Gastroesophageal sphincter (tissue), 4 donors: ENCODE measurements around the gene SFI1. TPM values are rescaled to one million over a fixed set of nuclear protein-coding genes. Genes with fewer than 3 reads are reported as not detected.
"Not testable (repeated sequence)": the region's sequence is repeated elsewhere in the genome, so short reads cannot be mapped to it uniquely, and the experiment has no call there.

Experiments used
- ATAC-seq: fragments of 150-250 bp; one replicate; pipeline ENCODE4 v1.9.1; 2016; ENCODE audit warnings: mild to moderate bottlenecking, moderate library complexity
- H3K27ac ChIP-seq, 4 donors: fragments of 200-600 bp; sonication (generic) in 3 of 4; 1 replicate in 3 of 4; 2 replicates in 1 of 4; pipeline ENCODE4 v1.5.1; 2016 to 2019
- H3K27me3 ChIP-seq: fragments of 200-600 bp; sonication (generic); one replicate; pipeline ENCODE4 v1.5.1; 2019
- H3K36me3 ChIP-seq, 2 donors: fragments of 200-600 bp; sonication (generic); one replicate each; pipeline ENCODE4 v1.5.1; 2019; ENCODE audit warnings: control low read depth in 1 of 2
- H3K4me1 ChIP-seq, 3 donors: fragments of 200-600 bp; sonication (generic); 1 replicate in 2 of 3; 2 replicates in 1 of 3; pipeline ENCODE4 v1.5.1; 2016 to 2019; ENCODE audit warnings: control low read depth in 2 of 3
- H3K4me3 ChIP-seq, 2 donors: fragments of 200-600 bp; sonication (generic); one replicate each; pipeline ENCODE4 v1.5.1; 2019; ENCODE audit warnings: mild to moderate bottlenecking in 1 of 2, moderate library complexity in 1 of 2
- H3K9me3 ChIP-seq, 3 donors: fragments of 200-600 bp; sonication (generic); one replicate each; pipeline ENCODE4 v1.5.1; 2017 to 2019; ENCODE audit warnings: control low read depth in 2 of 3
- EP300 ChIP-seq: sonication (generic); formaldehyde crosslinking; IDR thresholded peaks from one replicate; pipeline ENCODE4 v1.6.1; 2017; ENCODE audit warnings: antibody characterized with exemption, mild to moderate bottlenecking
- POLR2A ChIP-seq, 2 donors: fragments of 450-650 bp; IDR thresholded peaks; one replicate each; pipeline ENCODE4 v1.6.1; 2017; ENCODE audit warnings: antibody characterized with exemption in 2 of 2, mild to moderate bottlenecking in 2 of 2, moderate library complexity in 1 of 2
- POLR2AphosphoS5 ChIP-seq: sonication (generic); formaldehyde crosslinking; IDR thresholded peaks from one replicate; pipeline ENCODE4 v1.6.1; 2017; ENCODE audit warnings: antibody characterized with exemption
- WGBS, 2 donors: methylation state at CpG; one replicate each; pipeline ENCODE4 v1.1.5; 2018; ENCODE audit warnings: low coverage in 1 of 2; 5-methylcytosine and 5-hydroxymethylcytosine counted together
- total RNA-seq, 4 donors: library from RNA; depleted of rRNA; stranded (reverse); fragments of >200 nt; gene quantifications; one replicate each; pipeline ENCODE4 v1.1.0, GENCODE V29; 2016
- TF ChIP-seq, protein P1 (sequence below), 4 experiments: fragments of 200-600 bp in 2 of 4; fragments of 450-650 bp in 2 of 4; sonication (generic) in 1 of 4; IDR thresholded peaks; one replicate each; pipeline ENCODE4 v1.5.1; 2017 to 2019; ENCODE audit warnings: antibody characterized with exemption in 4 of 4, mild to moderate bottlenecking in 2 of 4, moderate library complexity in 2 of 4

SFI1 gene
- total RNA-seq, 4 donors from 2014 or later = 14.4 to 54.8 (median 20.0) TPM

GRCh38 chr22:31477329-31477728, 19.0 kb upstream of the SFI1 start:
- 93 to 100% methylated on average over 3 of the region's 4 CpGs for WGBS, 2 donors
- Histone ChIP-seq H3K27me3 (no peaks in the 10 kb centered on the region), H3K9me3 (no peaks in the 10 kb centered on the region), H3K36me3 (peaks cover 0 to 52% of the 10 kb centered on the region in 2 donors), H3K27ac (no peak overlapping the region), H3K4me1 (peaks cover 0 to 12% (median 0%) of the 10 kb centered on the region in 3 donors), H3K4me3 (no peak overlapping the region)
- TF ChIP-seq EP300 = no peak
- TF ChIP-seq POLR2A (IDR thresholded peaks at IDR 0.05) = no peak
- TF ChIP-seq, protein P1, sequence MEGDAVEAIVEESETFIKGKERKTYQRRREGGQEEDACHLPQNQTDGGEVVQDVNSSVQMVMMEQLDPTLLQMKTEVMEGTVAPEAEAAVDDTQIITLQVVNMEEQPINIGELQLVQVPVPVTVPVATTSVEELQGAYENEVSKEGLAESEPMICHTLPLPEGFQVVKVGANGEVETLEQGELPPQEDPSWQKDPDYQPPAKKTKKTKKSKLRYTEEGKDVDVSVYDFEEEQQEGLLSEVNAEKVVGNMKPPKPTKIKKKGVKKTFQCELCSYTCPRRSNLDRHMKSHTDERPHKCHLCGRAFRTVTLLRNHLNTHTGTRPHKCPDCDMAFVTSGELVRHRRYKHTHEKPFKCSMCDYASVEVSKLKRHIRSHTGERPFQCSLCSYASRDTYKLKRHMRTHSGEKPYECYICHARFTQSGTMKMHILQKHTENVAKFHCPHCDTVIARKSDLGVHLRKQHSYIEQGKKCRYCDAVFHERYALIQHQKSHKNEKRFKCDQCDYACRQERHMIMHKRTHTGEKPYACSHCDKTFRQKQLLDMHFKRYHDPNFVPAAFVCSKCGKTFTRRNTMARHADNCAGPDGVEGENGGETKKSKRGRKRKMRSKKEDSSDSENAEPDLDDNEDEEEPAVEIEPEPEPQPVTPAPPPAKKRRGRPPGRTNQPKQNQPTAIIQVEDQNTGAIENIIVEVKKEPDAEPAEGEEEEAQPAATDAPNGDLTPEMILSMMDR (IDR thresholded peaks at IDR 0.05) = no peak
- no peak for TF ChIP-seq POLR2AphosphoS5
- no peak for ATAC-seq

DNA sequence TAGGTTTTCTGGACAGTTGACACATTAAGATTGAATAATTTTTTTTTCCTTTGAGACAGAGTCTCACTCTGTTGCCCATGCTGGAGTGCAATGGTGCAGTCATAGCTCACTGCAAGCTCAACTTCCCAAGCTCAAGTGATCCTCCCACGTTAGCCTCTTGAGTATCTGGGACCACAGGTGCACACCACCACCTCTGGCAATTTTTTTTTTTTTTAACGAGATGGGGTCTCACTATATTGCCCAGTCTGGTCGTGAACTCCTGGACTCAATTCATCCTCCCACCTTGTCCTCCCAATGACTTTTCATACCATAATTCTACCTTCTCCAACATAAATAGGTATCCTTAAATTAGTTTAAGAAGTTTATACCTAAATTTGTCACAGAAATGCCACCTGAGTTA, 15.2 kb upstream of the SFI1 start:
- H3K36me3 ChIP-seq = peaks cover 0 to 74% of the 10 kb centered on the region in 2 donors
- no peak overlapping the region for H3K27ac ChIP-seq
- no peaks in the 10 kb centered on the region for H3K9me3 ChIP-seq
- TF ChIP-seq EP300 (no peak), POLR2AphosphoS5 (no peak), POLR2A (IDR thresholded peaks at IDR 0.05) (no peak)
- TF ChIP-seq, protein P1 (IDR thresholded peaks at IDR 0.05) = no peak
- 83 to 93% methylated on average over 1 to 3 of the region's 3 CpGs for WGBS, 2 donors
- H3K4me3 ChIP-seq = no peak overlapping the region
- no peak for ATAC-seq
- no peaks in the 10 kb centered on the region for H3K27me3 ChIP-seq
- peaks cover 0 to 18% (median 0%) of the 10 kb centered on the region in 3 donors for H3K4me1 ChIP-seq

DNA sequence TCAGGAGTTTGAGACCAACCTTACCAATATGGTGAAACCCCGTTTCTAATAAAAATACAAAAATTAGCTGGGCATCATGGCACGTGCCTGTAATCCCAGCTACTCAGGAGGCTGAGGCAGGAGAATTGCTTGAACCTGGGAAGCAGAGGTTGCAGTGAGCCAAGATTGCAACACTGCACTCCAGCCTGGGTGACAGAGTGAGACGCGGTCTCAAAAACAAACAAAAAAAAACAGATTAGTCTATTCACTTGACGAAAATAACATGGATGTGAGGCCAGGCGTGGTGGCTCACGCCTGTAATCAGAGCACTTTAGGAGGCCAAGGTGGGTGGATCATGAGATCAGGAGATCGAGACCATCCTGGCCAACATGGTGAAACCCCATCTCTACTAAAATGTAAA, 13.9 kb upstream of the SFI1 start:
- not testable (repeated sequence) for ATAC-seq, H3K4me3 ChIP-seq, H3K27ac ChIP-seq, H3K27me3 ChIP-seq, H3K9me3 ChIP-seq
- peaks cover 0 to 22% (median 0%) of the 10 kb centered on the region in 3 donors for H3K4me1 ChIP-seq
- 82 to 89% methylated on average over 5 to 8 of the region's 8 CpGs for WGBS, 2 donors
- H3K36me3 ChIP-seq = peaks cover 0 to 88% of the 10 kb centered on the region in 2 donors

- H3K36me3 ChIP-seq = peaks cover 0 to 64% of the 10 kb centered on the region in 2 donors
- H3K27ac ChIP-seq, H3K27me3 ChIP-seq, H3K9me3 ChIP-seq, ATAC-seq, H3K4me3 ChIP-seq: not testable (repeated sequence)
- H3K4me1 ChIP-seq = peaks cover 0 to 49% (median 0%) of the 10 kb centered on the region in 3 donors
- 86 to 93% methylated on average over 5 to 11 of the region's 11 CpGs for WGBS, 2 donors
Measured at GRCh38 chr22:31486369-31486768, 10.0 kb upstream of the SFI1 start.

DNA sequence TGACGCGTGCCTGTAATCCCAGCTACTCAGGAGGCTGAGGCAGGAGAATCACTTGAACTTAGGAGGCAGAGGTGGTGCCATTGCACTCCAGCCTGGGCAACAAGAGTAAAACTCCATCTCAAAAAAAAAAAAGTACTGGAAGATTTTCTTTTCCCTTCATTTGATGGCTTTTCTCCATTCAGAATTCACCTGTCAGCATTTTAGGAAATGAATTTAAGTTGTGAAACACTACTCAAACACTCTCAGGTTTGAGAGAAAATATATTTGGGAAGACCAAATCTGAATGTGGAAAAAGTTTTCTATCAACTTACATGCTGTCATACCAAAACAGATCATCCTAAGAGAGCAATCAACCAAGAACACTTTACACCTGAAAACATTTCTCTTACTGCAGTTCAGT, 9.4 kb upstream of the SFI1 start:
- ATAC-seq = no peak
- WGBS, 2 donors = 97 to 100% methylated on average over 2 of the region's 2 CpGs
- Histone ChIP-seq H3K27me3 (no peaks in the 10 kb centered on the region), H3K4me1 (peaks cover 0 to 52% (median 0%) of the 10 kb centered on the region in 3 donors), H3K9me3 (no peaks in the 10 kb centered on the region), H3K4me3 (no peak overlapping the region), H3K36me3 (peaks cover 0 to 58% of the 10 kb centered on the region in 2 donors), H3K27ac (no peak overlapping the region)
- no peak for TF ChIP-seq POLR2AphosphoS5
- TF ChIP-seq, protein P1 (IDR thresholded peaks at IDR 0.05) = no peak

GRCh38 chr22:31488346-31488883, 7.9 kb upstream of the SFI1 start:
- Histone ChIP-seq H3K9me3 (no peaks in the 10 kb centered on the region), H3K27ac (peak overlapping the region in 2 of 4 donors; percentile 93 to 96), H3K36me3 (peaks cover 0 to 45% of the 10 kb centered on the region in 2 donors), H3K4me1 (peaks cover 0 to 49% (median 0%) of the 10 kb centered on the region in 3 donors), H3K4me3 (peak overlapping the region; percentile 79 to 83), H3K27me3 (no peaks in the 10 kb centered on the region)
- WGBS, 2 donors = 67 to 73% methylated on average over 6 of the region's 6 CpGs
- TF ChIP-seq POLR2A (IDR thresholded peaks at IDR 0.05) (no peak), POLR2AphosphoS5 (no peak), EP300 (no peak)
- TF ChIP-seq, protein P1 (IDR thresholded peaks at IDR 0.05) = no peak
- ATAC-seq = no peak
